GM12878 (cell line): Measurements from ENCODE around the gene ZNF302. TPM values are rescaled to one million over a fixed set of nuclear protein-coding genes. Genes with fewer than 3 reads are reported as not detected.

Source experiments
- ATAC-seq: fragments of 200-7000 bp; cut with Tn5 transposase; 3 replicates; pipeline ENCODE4 v1.9.1; 2020; ENCODE audit warnings: mild to moderate bottlenecking, moderate library complexity
- BruUV-seq: library from RNA; stranded (reverse); fragments of 400-500 nt; replicated peaks from 2 replicates; lab custom pipeline; 2021; lab: Mats Ljungman, UMichigan
- CTCF ChIA-PET: fragments of 300-600 bp; sonication (Branson Sonifier 250); formaldehyde crosslinking; extraction: SDS; loops from one replicate; lab custom pipeline; 2021; ENCODE audit warnings: inconsistent platforms; lab: Yijun Ruan, JAX
- POLR2A ChIA-PET: fragments of 350-600 bp; formaldehyde crosslinking; extraction: SDS; loops from one replicate; lab custom pipeline; 2021; ENCODE audit warnings: inconsistent platforms; lab: Charles Lee
- RAD21 ChIA-PET: fragments of 300-600 bp; sonication (Branson Sonifier 250); formaldehyde crosslinking; loops from one replicate; lab custom pipeline; 2023; ENCODE audit warnings: antibody characterized with exemption; ENCODE audit not compliant: unreplicated experiment; lab: Charles Lee
- SMC1A ChIA-PET: fragments of 300-600 bp; sonication (Branson Sonifier 250); formaldehyde crosslinking; loops from one replicate; lab custom pipeline; 2023; ENCODE audit not compliant: unreplicated experiment, uncharacterized antibody; lab: Charles Lee
- DNase-seq: peaks from one replicate; pipeline ENCODE4 v3.0.0-alpha.2; 2011; ENCODE audit warnings: low read depth, low spot score
- FAIRE-seq: peaks from 3 replicates; lab custom pipeline; 2011; peaks lifted over from hg19 to GRCh38; lab: Jason Lieb, UNC
- H2AFZ ChIP-seq: 2 replicates; pipeline ENCODE4 v1.6.0; 2011; ENCODE audit warnings: low read depth, low read length, control low read depth; ENCODE audit not compliant: control insufficient read depth
- H3K27ac ChIP-seq: 2 replicates; pipeline ENCODE4 v1.5.1; 2011; ENCODE audit warnings: control low read depth; ENCODE audit not compliant: control insufficient read depth, insufficient read depth
- H3K27me3 ChIP-seq, 2 experiments: replicated peaks in 1 of 2; 2 replicates each; pipeline versions ENCODE4 v1.6.0 to v1.6.1; 2011; ENCODE audit warnings: low read length in 1 of 2; ENCODE audit not compliant: control insufficient read depth in 2 of 2, insufficient read depth in 2 of 2
- H3K36me3 ChIP-seq, 2 experiments: 2 replicates each; pipeline ENCODE4 v1.5.1; 2011; ENCODE audit warnings: low read length in 1 of 2; ENCODE audit not compliant: control insufficient read depth in 2 of 2, insufficient read depth in 2 of 2
- H3K4me1 ChIP-seq: 2 replicates; pipeline ENCODE4 v1.6.1; 2011; ENCODE audit warnings: mild to moderate bottlenecking, low read length, moderate library complexity, mixed read lengths; ENCODE audit not compliant: control insufficient read depth, insufficient read depth
- H3K4me2 ChIP-seq: 2 replicates; pipeline ENCODE4 v1.6.0; 2011; ENCODE audit warnings: control low read depth; ENCODE audit not compliant: control insufficient read depth, insufficient read depth
- H3K4me3 ChIP-seq: fragments of 200-600 bp; sonication (generic); 2 replicates; pipeline ENCODE4 v1.5.1; 2016
- H3K79me2 ChIP-seq: 2 replicates; pipeline ENCODE4 v1.6.0; 2011; ENCODE audit warnings: low read length; ENCODE audit not compliant: control insufficient read depth, insufficient read depth
- H3K9ac ChIP-seq: 2 replicates; pipeline ENCODE4 v1.8.0; 2011; ENCODE audit warnings: low read length, control low read depth, mixed read lengths; ENCODE audit not compliant: control insufficient read depth, insufficient read depth
- H3K9me3 ChIP-seq: replicated peaks from 3 replicates; pipeline ENCODE4 v1.5.1; 2011; ENCODE audit warnings: mild to moderate bottlenecking, low read length; ENCODE audit not compliant: control insufficient read depth, insufficient read depth
- H4K20me1 ChIP-seq: 2 replicates; pipeline ENCODE4 v1.6.0; 2011; ENCODE audit not compliant: control insufficient read depth, insufficient read depth
- ASH2L ChIP-seq: fragments of 300-600, 200-600 bp; sonication (generic); IDR thresholded peaks from 2 replicates; pipeline ENCODE4 v1.6.1; 2017; ENCODE audit warnings: low read depth, mild to moderate bottlenecking, borderline replicate concordance
- BCL11A ChIP-seq: IDR thresholded peaks from 2 replicates; pipeline ENCODE4 v1.6.1; 2011; ENCODE audit warnings: low read depth, low read length
- BRCA1 ChIP-seq: IDR thresholded peaks from 2 replicates; pipeline ENCODE4 v1.6.1; 2011; ENCODE audit warnings: low read depth, low read length, improper control_type of control experiment
- CBX3 ChIP-seq: fragments of 200-600 bp; sonication (generic); IDR thresholded peaks from 2 replicates; pipeline ENCODE4 v1.6.1; 2016; ENCODE audit warnings: low read depth, borderline replicate concordance
- CREM ChIP-seq: IDR thresholded peaks from 2 replicates; pipeline ENCODE4 v1.6.1; 2014; ENCODE audit warnings: antibody characterized with exemption, low read depth
- MTA3 ChIP-seq: IDR thresholded peaks from 2 replicates; pipeline ENCODE4 v1.6.1; 2012; ENCODE audit warnings: low read length, inconsistent platforms, borderline replicate concordance
- NR2C2 ChIP-seq: IDR thresholded peaks from 2 replicates; pipeline ENCODE4 v1.6.1; 2011; ENCODE audit warnings: borderline replicate concordance, low read depth; ENCODE audit not compliant: control insufficient read depth, insufficient read length
- NR2F1 ChIP-seq: fragments of 450-650 bp; conservative IDR thresholded peaks from 2 replicates; pipeline ENCODE4 v1.6.1; 2017; ENCODE audit warnings: mild to moderate bottlenecking
- RAD21 ChIP-seq: IDR thresholded peaks from 2 replicates; pipeline ENCODE4 v1.6.1; 2011; ENCODE audit warnings: mild to moderate bottlenecking, low read depth, low read length, moderate library complexity; ENCODE audit not compliant: insufficient read depth
- SMC3 ChIP-seq: IDR thresholded peaks from 2 replicates; pipeline ENCODE4 v1.6.1; 2011; ENCODE audit warnings: low read length, improper control_type of control experiment, borderline replicate concordance
- SREBF2 ChIP-seq: IDR thresholded peaks from 2 replicates; pipeline ENCODE4 v1.6.1; 2012; ENCODE audit warnings: mild to moderate bottlenecking, low read length
- TCF12 ChIP-seq: IDR thresholded peaks from 2 replicates; pipeline ENCODE4 v1.6.1; 2011; ENCODE audit warnings: low read depth, mild to moderate bottlenecking, low read length
- ZBED1 ChIP-seq: IDR thresholded peaks from 2 replicates; pipeline ENCODE4 v1.6.1; 2016; ENCODE audit warnings: borderline replicate concordance
- ZNF384 ChIP-seq: IDR thresholded peaks from 2 replicates; pipeline ENCODE4 v1.6.1; 2012; ENCODE audit warnings: low read depth, mild to moderate bottlenecking, low read length, improper control_type of control experiment, borderline replicate concordance
- WGBS: methylation state at CpG from one replicate; pipeline ENCODE4 v1.1.6; 2016; ENCODE audit warnings: low lambda C conversion rate; ENCODE audit not compliant: insufficient replicate concordance, insufficient coverage; ENCODE audit errors: missing lambda C conversion rate; 5-methylcytosine and 5-hydroxymethylcytosine counted together
- in situ Hi-C: fragments of 300-500 bp; cut with MboI; formaldehyde crosslinking; loops from 9 replicates; pipeline ENCODE4 v1.14.3; 2018; ENCODE audit warnings: mixed read lengths
- intact Hi-C: fragments of 100-400 bp; cut with micrococcal nuclease; formaldehyde crosslinking; loops from one replicate; pipeline ENCODE4 v1.14.2; 2022; ENCODE audit not compliant: unreplicated experiment
- polyA plus RNA-seq, 11 experiments: library from polyadenylated mRNA; depleted of rRNA in 4 of 11; unstranded in 6 of 11; stranded (reverse) in 5 of 11; fragments of >200 nt; fragmentation: Nextera tagmentation in 4 of 11; fragmentation: Illumina TruSeq in 1 of 11; extraction: Ambion mirVana in 4 of 11; extraction: Trizol in 1 of 11; gene quantifications; 1 replicate in 1 of 11; 2 replicates in 10 of 11; pipeline versions ENCODE4 v1.2.1 to v1.2.3, GENCODE V29; 2011 to 2016; ENCODE audit warnings: inconsistent platforms in 2 of 11, missing spikeins in 2 of 11, low read depth in 1 of 11
- total RNA-seq, 4 experiments: library from RNA; depleted of rRNA in 3 of 4; stranded (reverse); fragments of >200 nt in 3 of 4; fragmentation: Illumina TruSeq in 1 of 4; extraction: Trizol in 1 of 4; gene quantifications; 2 replicates each; pipeline versions ENCODE4 v1.2.1 to v1.2.3, GENCODE V29; 2013 to 2021
- TF ChIP-seq, protein P1 (sequence below): fragments of 450-650 bp; formaldehyde crosslinking; IDR thresholded peaks from 2 replicates; pipeline ENCODE4 v1.5.0; 2022; ENCODE audit warnings: mild to moderate bottlenecking, missing genetic modification characterization
- TF ChIP-seq, protein P2 (sequence below), 3 experiments: IDR thresholded peaks in 2 of 3; conservative IDR thresholded peaks in 1 of 3; 2 replicates each; pipeline ENCODE4 v1.5.1; 2011; ENCODE audit warnings: low read depth in 3 of 3, low read length in 3 of 3, mild to moderate bottlenecking in 3 of 3, control low read depth in 2 of 3, moderate library complexity in 2 of 3, inconsistent platforms in 1 of 3, mixed read lengths in 1 of 3; ENCODE audit not compliant: control insufficient read depth in 2 of 3, insufficient read depth in 1 of 3; ENCODE audit errors: extremely low read depth in 1 of 3

Gene ZNF302
- total and polyA plus RNA-seq, 10 of the 15 experiments (the other 5 are each of a cell fraction or from before 2014, with no cell fraction given): 8.4 to 35.4 (median 19.7) TPM

DNA sequence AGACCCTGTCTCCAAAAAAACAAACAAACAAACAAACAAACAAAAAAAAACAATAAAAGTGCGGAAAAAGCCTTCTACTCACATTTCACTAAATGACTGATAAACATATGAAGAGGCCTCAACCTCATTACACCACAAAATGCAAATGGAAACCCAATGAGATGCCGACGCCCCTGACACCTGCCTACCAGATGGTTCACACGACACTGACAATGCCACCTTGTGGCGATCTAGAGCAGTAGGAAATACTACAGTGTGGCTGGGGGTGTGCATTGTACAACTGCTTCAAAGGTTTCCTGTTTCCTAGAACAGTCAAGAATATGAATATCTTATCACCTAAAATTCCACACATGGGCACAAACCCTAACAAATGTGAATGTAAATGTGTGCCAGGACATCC, 14.6 kb upstream of the ZNF302 start:
- no peaks in the 10 kb centered on the region for H3K27me3 ChIP-seq
- in situ Hi-C loops: no loop called here
- H4K20me1 ChIP-seq: no peaks in the 10 kb centered on the region
- 10% methylated on average over 5 of the region's 5 CpGs for WGBS
- H3K4me2 ChIP-seq: no peak overlapping the region
- POLR2A ChIA-PET: no interaction called here
- DNase-seq: no peak
- no peak for TF ChIP-seq ASH2L
- 0 out of 2 replicates have a peak, but pooled peaks have one; percentile 73 for TF ChIP-seq TCF12
- TF ChIP-seq, protein P1, sequence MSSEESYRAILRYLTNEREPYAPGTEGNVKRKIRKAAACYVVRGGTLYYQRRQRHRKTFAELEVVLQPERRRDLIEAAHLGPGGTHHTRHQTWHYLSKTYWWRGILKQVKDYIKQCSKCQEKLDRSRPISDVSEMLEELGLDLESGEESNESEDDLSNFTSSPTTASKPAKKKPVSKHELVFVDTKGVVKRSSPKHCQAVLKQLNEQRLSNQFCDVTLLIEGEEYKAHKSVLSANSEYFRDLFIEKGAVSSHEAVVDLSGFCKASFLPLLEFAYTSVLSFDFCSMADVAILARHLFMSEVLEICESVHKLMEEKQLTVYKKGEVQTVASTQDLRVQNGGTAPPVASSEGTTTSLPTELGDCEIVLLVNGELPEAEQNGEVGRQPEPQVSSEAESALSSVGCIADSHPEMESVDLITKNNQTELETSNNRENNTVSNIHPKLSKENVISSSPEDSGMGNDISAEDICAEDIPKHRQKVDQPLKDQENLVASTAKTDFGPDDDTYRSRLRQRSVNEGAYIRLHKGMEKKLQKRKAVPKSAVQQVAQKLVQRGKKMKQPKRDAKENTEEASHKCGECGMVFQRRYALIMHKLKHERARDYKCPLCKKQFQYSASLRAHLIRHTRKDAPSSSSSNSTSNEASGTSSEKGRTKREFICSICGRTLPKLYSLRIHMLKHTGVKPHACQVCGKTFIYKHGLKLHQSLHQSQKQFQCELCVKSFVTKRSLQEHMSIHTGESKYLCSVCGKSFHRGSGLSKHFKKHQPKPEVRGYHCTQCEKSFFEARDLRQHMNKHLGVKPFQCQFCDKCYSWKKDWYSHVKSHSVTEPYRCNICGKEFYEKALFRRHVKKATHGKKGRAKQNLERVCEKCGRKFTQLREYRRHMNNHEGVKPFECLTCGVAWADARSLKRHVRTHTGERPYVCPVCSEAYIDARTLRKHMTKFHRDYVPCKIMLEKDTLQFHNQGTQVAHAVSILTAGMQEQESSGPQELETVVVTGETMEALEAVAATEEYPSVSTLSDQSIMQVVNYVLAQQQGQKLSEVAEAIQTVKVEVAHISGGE (CRISPR knock-in tag): no peak
- no peak for TF ChIP-seq NR2C2
- TF ChIP-seq RAD21: peak; percentile 25; the same call in 1 of the 2 replicates
- TF ChIP-seq CBX3: no peak
- TF ChIP-seq CREM: no peak
- TF ChIP-seq NR2F1: no peak
- TF ChIP-seq MTA3: no peak
- no peak for TF ChIP-seq BRCA1
- no peak for TF ChIP-seq ZBED1
- no peak for TF ChIP-seq BCL11A
- TF ChIP-seq SMC3: peak; percentile 33; the same call in 1 of the 2 replicates
- TF ChIP-seq SREBF2: no peak
- TF ChIP-seq, protein P2, sequence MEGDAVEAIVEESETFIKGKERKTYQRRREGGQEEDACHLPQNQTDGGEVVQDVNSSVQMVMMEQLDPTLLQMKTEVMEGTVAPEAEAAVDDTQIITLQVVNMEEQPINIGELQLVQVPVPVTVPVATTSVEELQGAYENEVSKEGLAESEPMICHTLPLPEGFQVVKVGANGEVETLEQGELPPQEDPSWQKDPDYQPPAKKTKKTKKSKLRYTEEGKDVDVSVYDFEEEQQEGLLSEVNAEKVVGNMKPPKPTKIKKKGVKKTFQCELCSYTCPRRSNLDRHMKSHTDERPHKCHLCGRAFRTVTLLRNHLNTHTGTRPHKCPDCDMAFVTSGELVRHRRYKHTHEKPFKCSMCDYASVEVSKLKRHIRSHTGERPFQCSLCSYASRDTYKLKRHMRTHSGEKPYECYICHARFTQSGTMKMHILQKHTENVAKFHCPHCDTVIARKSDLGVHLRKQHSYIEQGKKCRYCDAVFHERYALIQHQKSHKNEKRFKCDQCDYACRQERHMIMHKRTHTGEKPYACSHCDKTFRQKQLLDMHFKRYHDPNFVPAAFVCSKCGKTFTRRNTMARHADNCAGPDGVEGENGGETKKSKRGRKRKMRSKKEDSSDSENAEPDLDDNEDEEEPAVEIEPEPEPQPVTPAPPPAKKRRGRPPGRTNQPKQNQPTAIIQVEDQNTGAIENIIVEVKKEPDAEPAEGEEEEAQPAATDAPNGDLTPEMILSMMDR (IDR thresholded peaks at IDR 0.05 in 2 of 3, conservative IDR thresholded peaks at IDR 0.05 in 1 of 3; ENCODE audit: control insufficient read depth in 2 of 3, extremely low read depth in 1 of 3, insufficient read depth in 1 of 3, low read depth in 3 of 3, low read length in 3 of 3): peak; percentile 39 to 48 (median 42); a peak in 4 of 6 replicates
- TF ChIP-seq ZNF384: no peak
- RAD21 ChIA-PET: no interaction called here
- H3K27ac ChIP-seq: no peak overlapping the region
- CTCF ChIA-PET: interaction anchor here (1.5 to 3.2 kb wide), 3 partner anchors 9 to 23 kb away, joined by 6 to 12 read pairs (median 11); partner anchors contain the start of genes SCGB2B2 and ZNF302
- intact Hi-C loops: no loop called here
- H2AFZ ChIP-seq: no peak overlapping the region
- SMC1A ChIA-PET: interaction anchor here (1.5 to 2.3 kb wide), 2 partner anchors 9 to 22 kb away, joined by 3 to 13 read pairs; no protein-coding TSS in a partner anchor
- peak; percentile 13 for FAIRE-seq
- H3K9me3 ChIP-seq: no peaks in the 10 kb centered on the region; the same call in 2 of the 3 replicates
- H3K4me3 ChIP-seq: no peak overlapping the region
- H3K9ac ChIP-seq: no peak overlapping the region
- no peaks in the 10 kb centered on the region for H3K36me3 ChIP-seq
- no peaks in the 10 kb centered on the region for H3K4me1 ChIP-seq
- no peaks in the 10 kb centered on the region for H3K79me2 ChIP-seq
- peak; percentile 96 for ATAC-seq
- no TSS peak for BruUV-seq
